HG02759 (cell line): ENCODE data around the gene SLC25A47.

Experiments used
- ATAC-seq: cut with Tn5 transposase; IDR thresholded peaks from one replicate; pipeline ENCODE4 v1.9.1; 2021; ENCODE audit warnings: mild to moderate bottlenecking, moderate library complexity; ENCODE audit not compliant: unreplicated experiment

The SLC25A47 gene

GRCh38 chr14:100374270-100374669 lies 51.1 kb downstream of the SLC25A47 start:
- no peak for ATAC-seq

GRCh38 chr14:100374876-100375265 lies 51.7 kb downstream of the SLC25A47 start:
- ATAC-seq: no peak

- peak; percentile 37 for ATAC-seq
These were observed 52.3 kb downstream of the SLC25A47 start for GRCh38 chr14:100375266-100375962.

- ATAC-seq: peak; percentile 80
These were observed 53.0 kb downstream of the SLC25A47 start, which contains the start of gene WDR25 for GRCh38 chr14:100375963-100376735. Gene WDR25 (plus strand): TSS chr14:100376485.

GRCh38 chr14:100376751-100377171 lies 53.6 kb downstream of the SLC25A47 start:
- no peak for ATAC-seq
